Sigmoid colon (tissue), 4 donors: ENCODE measurements around the gene ANO9.

Experiments used
- CTCF ChIP-seq, 4 experiments: fragments of 450-650 bp in 3 of 4; fragments of 200-600 bp in 1 of 4; IDR thresholded peaks; one replicate each; pipeline ENCODE4 v1.5.1; 2016 to 2019; ENCODE audit warnings: antibody characterized with exemption in 4 of 4, mild to moderate bottlenecking in 3 of 4, moderate library complexity in 2 of 4
- POLR2AphosphoS5 ChIP-seq, 4 donors: sonication (generic); formaldehyde crosslinking; IDR thresholded peaks; one replicate each; pipeline ENCODE4 v1.6.1; 2017; ENCODE audit warnings: antibody characterized with exemption in 4 of 4

- TF ChIP-seq CTCF (IDR thresholded peaks at IDR 0.05) = no peak
- no peak for TF ChIP-seq POLR2AphosphoS5 (IDR thresholded peaks at IDR 0.05)
Observed at GRCh38 chr11:419248-420005, 22.4 kb downstream of the ANO9 start.
